ENCODE measurements around the gene KRTAP5-3.
"Not testable (repeated sequence)": the region's sequence is repeated elsewhere in the genome, so short reads cannot be mapped to it uniquely, and the experiment has no call there.

The KRTAP5-3 gene

GRCh38 chr11:1608363-1608762, at the start of gene KRTAP5-3:
KRTAP5-3 (minus strand) TSS chr11:1608463; CDS start chr11:1608385, 78 bp downstream.
- DNase-seq, result no peak

GRCh38 chr11:1656670-1657069, 48.4 kb upstream of the KRTAP5-3 start:
- no peak for DNase-seq

- no peak for DNase-seq
Measured at GRCh38 chr11:1656061-1656441, 47.8 kb upstream of the KRTAP5-3 start.

- no peak for DNase-seq
Measured at GRCh38 chr11:1655168-1656060, 47.2 kb upstream of the KRTAP5-3 start.

- no peak for DNase-seq
Measured at GRCh38 chr11:1654388-1655167, 46.3 kb upstream of the KRTAP5-3 start.

- no peak for DNase-seq
Measured at GRCh38 chr11:1653541-1654387, 45.5 kb upstream of the KRTAP5-3 start.

GRCh38 chr11:1652771-1653540, 44.7 kb upstream of the KRTAP5-3 start:
- DNase-seq, result peak; percentile 67

GRCh38 chr11:1652442-1652770, 44.1 kb upstream of the KRTAP5-3 start:
- no peak for DNase-seq

- DNase-seq, result no peak
Measured at GRCh38 chr11:1652026-1652425, 43.8 kb upstream of the KRTAP5-3 start.

- no peak for DNase-seq
Measured at GRCh38 chr11:1651411-1651980, 43.2 kb upstream of the KRTAP5-3 start.

- no peak for DNase-seq
Measured at GRCh38 chr11:1650918-1651262, 42.6 kb upstream of the KRTAP5-3 start.

GRCh38 chr11:1650034-1650917, 42.0 kb upstream of the KRTAP5-3 start:
- DNase-seq, result no peak

GRCh38 chr11:1648653-1649420, 40.6 kb upstream of the KRTAP5-3 start:
- no peak for DNase-seq

- DNase-seq, result no peak
Measured at GRCh38 chr11:1647901-1648652, 39.8 kb upstream of the KRTAP5-3 start.

- not testable (repeated sequence) for DNase-seq
Measured at GRCh38 chr11:1646540-1646939, 38.3 kb upstream of the KRTAP5-3 start.

GRCh38 chr11:1645357-1645821, 37.1 kb upstream of the KRTAP5-3 start:
- no peak for DNase-seq

- DNase-seq, result no peak
Measured at GRCh38 chr11:1644601-1645356, 36.5 kb upstream of the KRTAP5-3 start.

- no peak for DNase-seq
Measured at GRCh38 chr11:1643146-1643690, 35.0 kb upstream of the KRTAP5-3 start.
